Motor neuron (in vitro differentiated cells): ENCODE data around the gene ASF1A. TPM values are rescaled to one million over a fixed set of nuclear protein-coding genes. Genes with fewer than 3 reads are reported as not detected.

Source experiments
- ATAC-seq, 8 experiments: fragments of 200-7000 bp; cut with Tn5 transposase; replicated peaks in 6 of 8; 2 replicates each; pipeline ENCODE4 v1.8.0; 2021; ENCODE audit warnings: mild to moderate bottlenecking in 8 of 8, moderate library complexity in 8 of 8
- H3K27ac ChIP-seq, 2 donors: fragments of 250-450 bp; sonication (Bioruptor Pico); 2 replicates each; pipeline ENCODE4 v1.9.0; 2021; ENCODE audit warnings: antibody characterized with exemption in 2 of 2, mild to moderate bottlenecking in 2 of 2, moderate library complexity in 1 of 2
- H3K4me1 ChIP-seq, 2 donors: fragments of 250-450 bp; sonication (Bioruptor Pico); replicated peaks in 1 of 2; 2 replicates each; pipeline ENCODE4 v1.6.1; 2021; ENCODE audit warnings: antibody characterized with exemption in 2 of 2, mild to moderate bottlenecking in 2 of 2, moderate library complexity in 1 of 2
- H3K4me3 ChIP-seq, 5 donors: fragments of 250-450 bp; sonication (Bioruptor Pico); 2 replicates each; pipeline ENCODE4 v1.9.0; 2021; ENCODE audit warnings: antibody characterized with exemption in 5 of 5, mild to moderate bottlenecking in 5 of 5, moderate library complexity in 4 of 5
- WGBS, 10 experiments: fragments of 450-650 bp; shearing (Covaris generic); methylation state at CpG; one replicate each; pipeline ENCODE4 v1.0.0; 2022; 5-methylcytosine and 5-hydroxymethylcytosine counted together
- in situ Hi-C, 9 experiments: fragments of 400-800 bp; cut with MboI; loops; one replicate each; pipeline ENCODE4 v1.15.0; 2021; ENCODE audit warnings: low sequenced_read_pairs in 9 of 9, low pct_unique_long_range_greater_than_20kb in 2 of 9; ENCODE audit not compliant: unreplicated experiment in 9 of 9
- total RNA-seq, 8 experiments: library from RNA; unstranded; fragments of 300-600 nt; gene quantifications; 2 replicates each; pipeline versions ENCODE4 v1.2.3 to v1.2.4, GENCODE V29; 2022

The ASF1A gene
- total RNA-seq, 8 experiments from 2014 or later: 18.1 to 39.6 (median 25.2) TPM

DNA sequence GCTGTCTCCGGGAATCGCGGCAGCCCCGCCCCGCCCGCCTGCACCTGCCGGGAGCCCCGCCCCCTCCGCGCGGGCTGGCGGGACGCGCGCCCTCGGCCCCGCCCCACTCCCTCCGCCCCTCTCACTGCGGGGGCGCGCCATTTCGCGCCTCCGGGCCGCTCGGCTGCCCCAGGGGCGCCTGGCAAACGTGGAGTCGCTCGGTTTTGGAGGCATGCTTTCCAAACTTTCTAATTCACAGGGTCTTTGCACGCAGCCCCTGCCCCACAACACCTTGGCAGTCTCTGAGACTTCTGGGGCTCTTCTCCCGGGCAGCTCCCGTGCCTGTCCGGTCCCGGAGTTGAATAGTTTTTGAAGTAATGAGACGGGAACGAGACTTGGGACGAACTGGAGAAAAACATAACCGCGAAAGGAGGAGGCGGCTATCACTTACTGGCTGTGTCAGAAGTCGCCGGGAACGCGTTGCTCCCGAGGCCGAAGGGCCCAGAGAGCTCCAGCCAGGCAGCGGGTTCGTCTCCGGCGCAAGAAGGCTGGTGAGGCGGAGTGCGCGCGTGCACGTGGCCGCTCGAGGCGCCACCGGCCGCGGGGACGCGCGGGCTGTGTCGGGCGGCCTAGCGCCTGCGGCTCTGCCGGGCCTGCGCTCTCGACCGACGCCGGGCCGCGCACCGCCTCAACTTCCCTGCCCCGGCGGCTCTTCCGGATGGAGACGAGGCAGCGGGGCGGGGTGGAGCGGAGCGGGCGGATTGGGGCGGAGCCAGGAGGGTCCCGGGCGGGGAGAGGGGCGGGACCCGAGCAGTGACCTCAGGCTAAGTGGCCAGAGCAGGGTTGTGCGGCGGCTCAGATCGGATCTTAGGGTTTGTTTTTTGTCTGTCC, 40.7 kb downstream of the ASF1A start, which contains the start of gene MCM9:
Gene MCM9, minus strand, starts transcription at position 699 of the 870 bp plus-strand sequence. CDS start 3,436 bp downstream, outside the sequence.
- peak; percentile 94 to 97 (median 96) for ATAC-seq
- in situ Hi-C loops: no loop called here
- Histone ChIP-seq H3K4me3 (peak within 1 kb of the TSS; percentile 42 to 69 (median 56)), H3K27ac (peak within 1 kb of the TSS; percentile 59 to 69), H3K4me1 (peaks cover 0 to 5% of the 10 kb centered on the region in 2 donors)
- 0 to 1% (median 0%) methylated on average over 3 to 28 of the region's 95 CpGs; no CpG with 5 or more reads in 4 of the 10 experiments for WGBS, 10 experiments

GRCh38 chr6:118935331-118935668, 41.3 kb downstream of the ASF1A start:
- Histone ChIP-seq H3K4me1 (peaks cover 0 to 5% of the 10 kb centered on the region in 2 donors), H3K27ac (peak overlapping the region in 1 of 2 donors; percentile 40), H3K4me3 (peak overlapping the region; percentile 42 to 69 (median 56))
- 0 to 86% (median 22%) methylated on average over 1 of the region's 1 CpG; no CpG with 5 or more reads in 1 of the 10 experiments for WGBS, 10 experiments
- in situ Hi-C loops: no loop called here
- no peak for ATAC-seq

DNA sequence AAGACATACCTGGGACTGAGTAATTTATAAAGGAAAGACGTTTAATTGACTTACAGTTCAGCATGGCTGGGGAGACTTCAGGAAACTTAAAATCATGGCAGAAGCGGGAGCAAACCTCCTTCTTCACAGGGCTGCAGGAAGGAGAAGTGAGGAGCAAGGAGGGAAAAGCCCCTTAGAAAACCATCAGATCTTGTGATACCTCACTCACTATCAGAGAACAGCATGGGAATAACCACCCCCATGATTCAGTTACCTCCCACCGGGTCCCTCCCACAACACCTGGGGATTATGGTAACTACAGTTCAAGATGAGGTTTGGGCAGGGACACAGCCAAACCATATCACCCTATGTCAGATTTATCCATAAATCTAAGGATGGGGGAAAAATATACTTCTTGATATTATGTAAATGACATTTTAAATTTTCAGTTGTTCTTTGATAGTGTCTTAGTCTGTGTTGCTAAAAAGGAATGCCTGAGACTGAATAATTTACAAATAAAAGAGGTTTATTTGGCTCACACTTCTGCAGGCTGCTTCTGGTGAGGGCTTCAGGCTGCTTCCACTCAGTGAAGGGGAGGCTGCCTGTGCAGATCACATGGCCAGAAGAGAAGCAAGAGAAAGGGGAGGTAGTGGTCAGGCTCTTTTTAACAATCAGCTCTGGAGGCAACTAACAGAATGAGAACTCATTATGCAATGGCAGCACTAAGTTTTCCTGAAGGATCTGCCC, 42.2 kb downstream of the ASF1A start:
- H3K27ac ChIP-seq: no peak overlapping the region
- H3K4me3 ChIP-seq: no peak overlapping the region
- WGBS, 10 experiments: 75 to 100% (median 92%) methylated on average over 1 to 3 of the region's 3 CpGs
- in situ Hi-C loops: no loop called here
- ATAC-seq: no peak
- H3K4me1 ChIP-seq: peaks cover 0 to 5% of the 10 kb centered on the region in 2 donors

DNA sequence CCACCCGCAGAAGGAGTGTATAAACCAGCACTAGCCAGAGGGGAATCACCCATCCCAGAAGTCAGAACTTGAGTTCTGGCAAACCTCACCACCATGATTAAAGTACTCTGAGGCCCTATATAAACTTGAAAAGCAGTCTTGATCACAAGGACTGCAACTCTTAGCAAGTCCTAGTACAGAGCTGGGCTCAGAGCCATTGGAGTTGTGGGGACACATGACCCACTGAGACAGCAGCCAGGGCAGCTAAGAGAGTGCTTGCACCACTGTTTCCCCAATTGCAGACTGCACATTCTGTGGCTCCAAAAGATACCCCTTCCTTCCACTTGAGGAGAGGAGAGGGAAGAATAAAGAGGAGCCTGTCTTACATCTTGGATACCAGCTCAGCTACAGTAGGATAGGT, 45.7 kb downstream of the ASF1A start:
- 67 to 78% methylated on average over 1 of the region's 1 CpG; no CpG with 5 or more reads in 8 of the 10 experiments for WGBS, 10 experiments
- no peak for ATAC-seq
- H3K27ac ChIP-seq: no peak overlapping the region

GRCh38 chr6:118940770-118941169, 46.8 kb downstream of the ASF1A start:
- WGBS, 10 experiments: 100% methylated on average over 1 to 2 of the region's 2 CpGs; no CpG with 5 or more reads in 6 of the 10 experiments
- H3K27ac ChIP-seq: no peak overlapping the region
- peaks cover 0 to 2% of the 10 kb centered on the region in 2 donors for H3K4me1 ChIP-seq
- no peak for ATAC-seq
- no peak overlapping the region for H3K4me3 ChIP-seq
- in situ Hi-C loops: no loop called here

More for the DNA sequence above, 45.7 kb downstream of the ASF1A start:
- Histone ChIP-seq H3K4me1 (peaks cover 0 to 5% of the 10 kb centered on the region in 2 donors), H3K4me3 (no peak overlapping the region)
- in situ Hi-C loops: no loop called here

GRCh38 chr6:118945217-118945616, 51.3 kb downstream of the ASF1A start:
- Histone ChIP-seq H3K27ac (no peak overlapping the region), H3K4me3 (no peak overlapping the region), H3K4me1 (no peaks in the 10 kb centered on the region)
- no peak for ATAC-seq
- in situ Hi-C loops: no loop called here

- 80 to 100% (median 100%) methylated on average over 1 to 2 of the region's 2 CpGs; no CpG with 5 or more reads in 1 of the 10 experiments for WGBS, 10 experiments
- in situ Hi-C loops: loop anchor here in 3 of 9 experiments (25.0 kb wide), 1 partner anchor 160 kb away; no protein-coding TSS in a partner anchor
- Histone ChIP-seq H3K27ac (no peak overlapping the region), H3K4me3 (no peak overlapping the region), H3K4me1 (no peaks in the 10 kb centered on the region)
- no peak for ATAC-seq
These were observed 58.7 kb downstream of the ASF1A start for GRCh38 chr6:118952683-118953082.

DNA sequence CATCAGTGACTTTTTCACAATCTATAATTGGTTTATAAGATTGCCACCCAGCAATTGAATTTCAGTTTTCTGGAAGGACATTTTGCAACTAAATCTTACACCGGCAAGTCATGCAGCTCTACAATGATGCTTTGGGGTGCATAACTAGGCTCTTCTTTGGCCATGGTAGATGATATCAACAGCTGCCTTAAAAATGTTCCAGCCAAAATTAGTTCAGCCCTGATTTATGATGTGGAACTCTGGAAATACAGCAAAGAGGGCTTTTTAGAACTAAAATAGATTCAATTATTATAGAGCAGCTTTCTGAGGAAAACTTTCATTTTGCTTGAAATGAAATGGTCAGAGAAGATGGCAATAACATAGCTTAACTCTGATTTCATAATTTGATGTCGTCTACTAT, 59.4 kb downstream of the ASF1A start:
- in situ Hi-C loops: loop anchor here in 3 of 9 experiments (25.0 kb wide), 1 partner anchor 159 kb away; no protein-coding TSS in a partner anchor
- WGBS, 10 experiments: 33 to 100% (median 82%) methylated on average over 1 to 2 of the region's 2 CpGs
- no peak overlapping the region for H3K4me3 ChIP-seq
- H3K4me1 ChIP-seq: no peaks in the 10 kb centered on the region
- no peak overlapping the region for H3K27ac ChIP-seq
- no peak for ATAC-seq

Other genes with a start within 250 kb of the ASF1A start
- 10 to 100 TPM in 6 of 8 experiments, 1 to 10 TPM in 2; 8.3 to 27.8 (median 12.7) TPM for gene CEP85L, start 242.6 kb upstream of the ASF1A start, total RNA-seq
- gene MCM9, start 41.0 kb downstream of the ASF1A start, total RNA-seq: 10 to 100 TPM in 5 of 8 experiments, 1 to 10 TPM in 3; 6.5 to 21.4 (median 12.7) TPM
- gene FAM184A, start 184.5 kb downstream of the ASF1A start, total RNA-seq: 10 to 100 TPM in 6 of 8 experiments, 1 to 10 TPM in 2; 4.2 to 49.1 (median 19.7) TPM